ENCODE measurements around the gene ASPHD1. TPM values are rescaled to one million over a fixed set of nuclear protein-coding genes. Genes with fewer than 3 reads are reported as not detected.

Gene ASPHD1
- total and polyA plus RNA-seq, 2 of the 8 experiments (the other 6 are each of a cell fraction or from before 2014, with no cell fraction given), result 14.5 to 18.6 TPM

DNA sequence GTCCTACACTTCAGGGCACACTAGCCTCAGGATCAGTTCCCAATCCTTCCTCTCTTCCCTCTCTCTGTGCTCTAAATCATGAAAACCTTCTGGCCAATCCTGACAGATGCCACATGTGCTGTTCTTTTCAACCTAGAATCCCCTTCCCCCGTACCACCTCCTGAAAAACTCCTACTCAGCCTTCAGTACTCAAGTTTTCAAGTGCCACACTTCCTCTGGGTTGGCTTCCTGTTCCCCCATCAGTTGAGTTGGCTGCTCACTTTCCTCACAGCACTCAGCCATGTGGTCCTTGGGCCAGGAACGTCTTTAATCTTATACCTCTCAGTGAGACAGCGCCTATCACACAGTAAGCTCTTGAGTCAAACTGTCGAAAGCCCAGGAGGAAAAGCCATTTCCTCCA lies 3.3 kb downstream of the ASPHD1 start:
- Histone ChIP-seq H3K23me2 (ENCODE audit: low read depth, low read length) (peaks cover 20% of the 10 kb centered on the region), H3K4ac (replicated peaks; ENCODE audit: insufficient read length, low read depth, low read length) (no peak overlapping the region), H4K5ac (ENCODE audit: insufficient read length, low read depth, low read length) (no peak overlapping the region), H3K27me3 (replicated peaks in 1 of 4; ENCODE audit: control insufficient read depth in 3 of 4, extremely low read depth in 1 of 4, insufficient read depth in 3 of 4, low read length in 3 of 4) (no peaks in the 10 kb centered on the region), H3K18ac (ENCODE audit: extremely low read depth, low read length) (no peak overlapping the region), H2BK20ac (ENCODE audit: low read length) (no peak overlapping the region), H3K36me3 (ENCODE audit: control insufficient read depth in 2 of 4, insufficient read depth in 4 of 4, low read length in 3 of 4) (peaks cover 0 to 4% (median 0%) of the 10 kb centered on the region in 4 experiments; a peak in 2 of 8 replicates), H4K8ac (ENCODE audit: extremely low read depth, insufficient read depth, low read length) (no peak overlapping the region), H3K79me2 (ENCODE audit: control insufficient read depth in 1 of 2, insufficient read depth in 2 of 2, low read length in 2 of 2) (no peaks in the 10 kb centered on the region), H3K23ac (ENCODE audit: insufficient read length) (no peak overlapping the region), H2BK5ac (ENCODE audit: low read depth, low read length) (no peak overlapping the region), H3K4me2 (ENCODE audit: insufficient read depth in 1 of 2, low read depth in 2 of 2, low read length in 2 of 2) (no peak overlapping the region), H2BK120ac (replicated peaks; ENCODE audit: low read depth, low read length) (no peak overlapping the region), H3K4me1 (replicated peaks in 1 of 4; ENCODE audit: control insufficient read depth in 3 of 4, insufficient read depth in 4 of 4, low read length in 3 of 4) (peaks cover 0 to 6% (median 0%) of the 10 kb centered on the region in 4 experiments; a peak in 4 of 7 replicates), H3K14ac (ENCODE audit: insufficient read length) (no peak overlapping the region), H3K56ac (replicated peaks; ENCODE audit: insufficient read length, low read depth, low read length) (no peak overlapping the region), H4K20me1 (replicated peaks in 1 of 2; ENCODE audit: control insufficient read depth in 1 of 2, insufficient read depth in 2 of 2, low read length in 2 of 2) (no peaks in the 10 kb centered on the region), H3K79me1 (ENCODE audit: low read depth, low read length) (0 out of 2 replicates have a peak, but pooled peaks cover 2% of the 10 kb centered on the region), H2BK12ac (ENCODE audit: low read depth, low read length) (no peak overlapping the region), H4K91ac (replicated peaks; ENCODE audit: insufficient read length, low read length) (no peak overlapping the region), H2AK5ac (ENCODE audit: low read depth, low read length) (no peak overlapping the region), H2BK15ac (ENCODE audit: low read length) (no peak overlapping the region), H3K27ac (ENCODE audit: low read depth, low read length) (no peak overlapping the region), H3K9ac (replicated peaks in 1 of 4; ENCODE audit: extremely low read depth in 1 of 4, low read depth in 3 of 4, low read length in 3 of 4) (no peak overlapping the region), H2AFZ (ENCODE audit: low read length) (no peak overlapping the region), H3K4me3 (ENCODE audit: extremely low read depth in 1 of 4, insufficient read depth in 2 of 4, low read depth in 3 of 4, low read length in 4 of 4) (no peak overlapping the region), H3K9me3 (ENCODE audit: insufficient read depth in 2 of 2, low read depth in 1 of 2, low read length in 1 of 2) (no peaks in the 10 kb centered on the region)
- CTCF ChIA-PET (ENCODE audit: partially characterized antibody), result interaction anchor here (0.6 to 1.2 kb wide), 2 partner anchors 54 to 77 kb away, joined by 3 read pairs; no protein-coding TSS in a partner anchor
- POLR2A ChIA-PET (ENCODE audit: partially characterized antibody), result no interaction called here
- DNase-seq (ENCODE audit: low read depth in 1 of 2, low spot score in 2 of 2), result no peak
- FAIRE-seq, result no peak
- WGBS, 2 experiments (ENCODE audit: extremely low coverage in 1 of 2, insufficient coverage in 1 of 2, insufficient read length in 1 of 2, insufficient replicate concordance in 2 of 2, low coverage in 1 of 2, low lambda C conversion rate in 2 of 2, missing lambda C conversion rate in 1 of 2), result 93% methylated on average over 4 of the region's 4 CpGs; no CpG with 5 or more reads in 1 of the 2 experiments
- no peak for TF ChIP-seq SP1 (IDR thresholded peaks at IDR 0.05; ENCODE audit: low read depth, low read length)
- TF ChIP-seq FOSL1 (IDR thresholded peaks at IDR 0.05; ENCODE audit: insufficient read depth, low read depth, low read length), result no peak
- no peak for TF ChIP-seq SIN3A (conservative IDR thresholded peaks at IDR 0.05 in 1 of 2, IDR thresholded peaks at IDR 0.05 in 1 of 2; ENCODE audit: low read depth in 1 of 2, low read length in 2 of 2)
- no peak for TF ChIP-seq RAD21 (IDR thresholded peaks at IDR 0.05 in 1 of 2, conservative IDR thresholded peaks at IDR 0.05 in 1 of 2; ENCODE audit: low read depth in 2 of 2, low read length in 2 of 2)

Measured in H1 (cell line).